ENCODE measurements around the gene PTTG2.
"Not testable (repeated sequence)": the region's sequence is repeated elsewhere in the genome, so short reads cannot be mapped to it uniquely, and the experiment has no call there.

Gene PTTG2

DNA sequence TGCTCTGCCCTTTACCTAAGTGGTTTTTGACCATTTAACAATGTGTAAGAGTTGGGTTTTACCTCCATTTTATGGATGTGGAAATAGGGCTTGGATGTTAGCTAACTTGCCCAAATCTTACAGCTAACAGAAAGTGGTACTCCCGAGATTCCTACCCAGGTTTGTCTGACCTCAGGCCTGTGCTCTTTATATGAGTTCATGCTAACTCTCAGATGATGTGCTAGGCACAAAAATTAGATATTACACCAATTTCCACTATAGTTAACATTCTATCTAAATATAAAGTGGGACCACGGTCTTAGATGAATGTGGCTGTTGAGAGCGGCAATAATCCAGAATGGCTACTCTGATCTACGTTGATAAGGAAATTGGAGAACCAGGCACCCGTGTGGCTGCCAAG lies at the start of gene PTTG2:
PTTG2 (plus strand) TSS at position 301 of the 400 bp plus-strand sequence; CDS start at position 338, 37 bp downstream.
- no peak for DNase-seq (ENCODE audit: low read depth in 2 of 3, low spot score in 1 of 3)

DNA sequence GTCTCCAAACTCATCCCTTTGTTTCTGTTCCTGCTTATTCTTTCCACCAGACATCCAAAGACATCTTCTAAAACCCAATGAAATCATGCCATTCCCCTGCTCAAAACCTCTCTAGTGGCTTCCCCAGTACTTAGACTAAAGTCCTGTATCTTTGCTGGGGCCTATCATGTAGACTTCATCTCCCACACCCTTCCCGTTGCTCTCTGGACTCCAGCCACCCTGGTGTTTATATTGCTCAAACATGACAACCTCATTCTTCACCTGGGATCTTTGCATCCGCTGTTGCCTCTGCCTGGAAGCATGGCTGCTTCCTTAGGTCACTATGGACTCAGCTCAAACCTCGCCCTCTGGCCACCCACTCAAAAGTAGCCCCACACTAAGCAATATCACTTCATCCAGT lies 45.7 kb upstream of the PTTG2 start:
- no peak for DNase-seq (ENCODE audit: low read depth in 2 of 3, low spot score in 1 of 3)

DNA sequence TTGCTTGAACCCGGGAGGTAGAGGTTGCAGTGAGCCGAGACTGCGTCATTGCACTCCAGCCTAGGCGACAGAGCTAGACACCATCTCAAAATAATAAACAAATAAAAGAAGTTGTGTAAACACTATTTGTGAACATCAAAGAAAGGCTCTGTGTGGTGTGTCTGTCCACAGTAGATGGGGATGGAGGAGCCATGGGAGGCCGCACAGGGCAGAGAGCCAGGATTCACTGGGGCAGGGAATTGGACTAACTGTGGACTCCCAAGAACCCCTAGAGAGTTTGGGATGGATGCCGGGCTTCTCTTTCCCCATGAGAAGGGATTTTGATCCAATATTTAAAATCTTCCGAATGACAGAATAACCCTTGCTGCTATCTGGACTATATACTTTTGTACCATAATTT lies 42.8 kb upstream of the PTTG2 start:
- no peak for DNase-seq (ENCODE audit: low read depth in 2 of 3, low spot score in 1 of 3)

DNA sequence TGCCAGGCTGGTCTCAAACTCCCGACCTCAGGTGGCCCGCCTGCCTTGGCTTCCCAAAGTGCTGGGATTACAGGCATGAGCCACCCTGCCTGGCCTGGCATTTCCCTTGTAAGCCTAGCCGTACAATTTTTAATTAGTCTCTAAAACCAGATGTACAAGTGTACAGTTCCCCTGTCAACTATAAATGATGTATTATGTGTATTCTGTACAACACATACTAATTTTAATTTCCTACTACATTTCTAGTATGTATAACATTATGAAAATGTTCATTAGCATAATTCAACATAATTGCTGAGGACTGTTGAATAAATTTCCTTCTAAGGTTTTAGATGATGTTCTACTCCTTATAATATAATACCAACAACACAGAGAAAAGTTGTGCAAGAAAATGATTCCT lies 41.5 kb upstream of the PTTG2 start:
- DNase-seq (ENCODE audit: low read depth in 2 of 3, low spot score in 1 of 3): no peak

DNA sequence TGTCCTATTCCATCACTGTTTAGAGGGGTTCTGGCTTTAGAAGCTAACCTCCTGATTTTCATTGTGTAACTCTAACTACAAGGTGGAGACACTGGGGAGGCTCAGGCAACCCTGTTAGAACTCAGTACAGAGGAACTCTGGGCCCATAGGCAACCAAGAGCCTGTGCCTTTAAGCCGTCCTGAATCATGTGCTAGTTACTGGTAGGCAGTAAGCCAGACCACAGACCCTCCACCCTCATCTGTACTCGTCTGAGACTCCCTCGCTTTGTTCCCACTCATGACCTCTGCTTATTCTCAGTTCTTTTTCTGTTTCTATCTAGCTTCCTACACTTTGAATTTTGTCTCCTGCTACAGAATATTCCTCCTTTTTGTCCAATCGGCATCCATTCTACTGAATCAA lies 37.9 kb upstream of the PTTG2 start:
- DNase-seq (ENCODE audit: low read depth in 2 of 3, low spot score in 1 of 3): no peak

DNA sequence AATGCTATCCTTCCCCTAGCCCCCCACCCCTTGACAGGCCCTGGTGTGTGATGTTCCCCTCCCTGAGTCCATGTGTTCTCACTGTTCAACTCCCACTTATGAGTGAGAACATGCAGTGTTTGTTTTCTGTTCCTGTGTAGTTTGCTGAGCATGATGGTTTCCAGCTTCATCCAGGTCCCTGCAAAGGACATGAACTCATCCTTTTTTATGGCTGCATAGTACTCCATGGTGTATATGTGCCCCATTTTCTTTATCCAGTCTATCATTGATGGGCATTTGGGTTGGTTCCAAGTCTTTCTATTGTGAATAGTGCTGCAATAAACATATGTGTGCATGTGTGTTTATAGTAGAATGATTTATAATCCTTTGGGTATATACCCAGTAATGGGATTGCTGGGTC lies 37.1 kb upstream of the PTTG2 start:
- DNase-seq (ENCODE audit: low read depth in 2 of 3, low spot score in 1 of 3): not testable (repeated sequence)

DNA sequence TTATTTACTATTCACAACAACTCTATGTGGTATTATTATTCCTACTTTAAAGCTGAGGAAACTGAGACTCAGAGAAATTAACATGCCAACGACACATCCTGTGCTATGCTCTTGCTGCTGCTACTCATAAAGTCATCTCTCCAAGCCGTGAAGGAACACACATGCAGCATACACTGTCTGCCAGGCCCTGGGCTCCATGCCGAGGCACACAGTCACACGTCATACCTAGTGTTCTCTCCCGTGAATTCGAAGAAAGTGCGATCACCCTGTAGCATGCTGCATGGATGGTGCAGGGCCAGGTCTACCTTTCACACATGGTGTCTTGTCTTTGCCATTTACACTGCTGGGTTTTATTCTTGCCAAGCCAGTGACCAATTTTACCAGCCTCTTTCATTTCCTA lies 35.3 kb upstream of the PTTG2 start:
- DNase-seq (ENCODE audit: low read depth in 2 of 3, low spot score in 1 of 3): no peak

DNA sequence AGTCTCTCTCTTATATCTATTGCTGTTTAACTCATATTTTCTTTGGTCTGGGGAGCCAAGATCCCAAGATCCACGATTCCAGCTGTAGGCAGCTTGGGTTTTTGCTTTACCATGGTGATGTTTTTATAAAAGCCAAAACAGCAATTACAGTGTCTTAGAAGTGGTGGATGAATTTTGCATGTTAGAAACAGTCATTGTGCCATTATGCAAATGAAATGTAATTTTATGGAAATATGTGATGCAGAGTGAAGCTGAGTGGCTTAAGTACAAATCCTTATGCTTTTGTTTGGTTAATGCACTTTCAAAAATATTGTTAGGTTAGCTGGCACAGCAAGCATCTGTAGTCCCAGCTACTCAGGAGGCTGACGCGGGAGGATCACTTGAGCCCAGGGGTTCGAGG lies 32.8 kb upstream of the PTTG2 start:
- DNase-seq (ENCODE audit: low read depth in 2 of 3, low spot score in 1 of 3): no peak

DNA sequence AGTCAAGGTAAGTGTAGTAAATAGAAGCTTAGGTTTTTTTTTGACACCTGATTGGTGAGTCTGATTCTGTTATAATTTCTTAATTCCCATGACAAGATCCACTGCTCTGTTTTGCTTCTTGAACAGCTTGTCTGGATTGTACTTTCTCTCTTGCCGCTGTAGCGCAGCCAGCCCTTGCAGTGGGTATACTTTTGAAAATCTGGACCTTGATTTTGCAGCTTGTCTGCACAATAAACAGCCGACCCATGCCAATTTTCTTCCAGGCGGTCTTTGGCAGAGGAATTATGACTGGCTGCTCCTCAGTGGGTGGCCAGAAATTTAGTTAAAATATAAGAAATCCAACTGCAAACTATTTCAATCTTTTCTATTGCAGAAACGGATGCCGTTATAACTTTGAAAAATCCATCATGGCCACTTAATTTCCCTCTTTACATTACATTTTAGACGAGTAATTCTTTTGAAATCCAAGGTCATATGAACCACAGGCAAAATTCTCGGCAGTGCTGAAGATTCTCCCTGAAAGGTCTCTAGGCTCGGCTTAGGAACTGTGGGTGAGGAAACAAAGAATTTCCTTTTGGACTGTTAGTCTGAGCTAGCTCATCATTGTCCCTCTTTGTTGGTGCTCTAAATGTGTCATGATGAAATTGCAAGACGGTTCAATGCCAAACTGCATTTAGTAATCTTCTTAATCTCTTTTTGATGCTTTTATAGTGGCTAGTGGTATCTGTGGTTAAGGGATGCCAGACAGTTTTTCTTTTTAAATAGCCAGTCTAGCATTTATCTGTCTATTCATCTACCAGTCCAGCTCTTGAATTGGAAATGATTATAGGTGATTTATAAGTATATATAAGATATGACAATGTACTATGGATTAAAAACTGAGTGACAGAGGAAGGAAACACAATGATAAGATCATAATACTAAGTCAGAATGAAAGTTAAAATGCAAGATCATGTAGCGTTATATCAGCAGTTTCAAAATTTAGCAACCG lies 31.5 kb upstream of the PTTG2 start:
- DNase-seq (ENCODE audit: low read depth in 2 of 3, low spot score in 1 of 3): no peak

DNA sequence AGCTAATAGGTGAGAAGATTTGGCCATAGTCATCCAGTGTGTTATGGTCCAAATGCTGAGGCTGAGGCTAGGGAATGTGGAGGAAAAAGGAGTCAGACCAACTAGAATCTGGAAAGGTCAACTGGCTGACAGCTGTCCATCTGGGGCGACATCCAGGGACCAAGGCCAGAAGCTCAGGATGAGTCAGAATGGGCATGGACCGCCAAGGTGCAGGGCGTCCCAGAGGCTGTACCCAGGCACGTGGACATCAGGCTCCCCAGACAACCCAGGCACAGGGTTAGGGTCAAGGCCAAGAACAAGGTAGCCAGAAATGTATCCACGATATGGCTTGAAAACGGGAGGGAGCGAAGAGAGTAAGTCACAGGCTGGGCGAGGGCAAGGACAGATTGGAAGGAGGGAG lies 26.1 kb upstream of the PTTG2 start:
- no peak for DNase-seq (ENCODE audit: low read depth in 2 of 3, low spot score in 1 of 3)

DNA sequence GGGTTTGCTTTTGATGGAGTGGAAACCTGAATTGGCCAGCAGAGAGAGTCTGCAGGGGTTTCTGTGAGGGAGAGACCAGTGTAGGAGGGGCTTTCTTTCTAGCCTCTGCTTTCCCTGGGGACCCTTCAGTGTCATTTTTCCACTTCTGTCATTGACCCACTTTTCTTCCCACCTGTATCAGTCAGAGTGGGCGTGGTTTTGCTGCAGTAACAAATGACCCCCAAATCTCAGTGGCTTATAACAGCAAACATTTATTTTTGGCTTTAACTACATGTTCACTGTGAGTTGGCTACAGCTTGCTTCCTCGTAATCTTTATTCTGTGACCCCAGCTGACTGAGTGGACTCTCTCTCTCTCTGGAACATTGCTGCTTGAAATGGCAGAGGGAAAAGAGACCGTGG lies 25.6 kb upstream of the PTTG2 start:
- no peak for DNase-seq (ENCODE audit: low read depth in 2 of 3, low spot score in 1 of 3)

DNA sequence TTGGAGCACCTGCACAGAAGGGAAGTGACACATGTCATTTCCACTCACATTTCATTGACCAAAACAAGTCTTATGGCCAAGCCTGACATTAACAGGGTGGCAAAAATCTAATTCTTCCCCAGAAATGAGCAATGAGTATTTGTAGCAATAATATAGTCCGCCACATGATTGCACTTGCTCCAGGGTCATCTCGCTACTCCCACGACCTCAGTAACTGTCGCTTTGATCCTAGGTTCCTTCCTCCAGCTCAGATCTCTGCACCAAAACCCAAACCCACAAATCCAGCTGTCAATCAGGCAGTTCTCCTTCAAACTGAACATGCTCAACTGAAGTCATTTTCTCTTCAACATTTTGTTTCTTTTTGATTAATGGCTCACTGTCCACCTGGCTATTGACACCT lies 25.2 kb upstream of the PTTG2 start:
- DNase-seq (ENCODE audit: low read depth in 2 of 3, low spot score in 1 of 3): no peak

DNA sequence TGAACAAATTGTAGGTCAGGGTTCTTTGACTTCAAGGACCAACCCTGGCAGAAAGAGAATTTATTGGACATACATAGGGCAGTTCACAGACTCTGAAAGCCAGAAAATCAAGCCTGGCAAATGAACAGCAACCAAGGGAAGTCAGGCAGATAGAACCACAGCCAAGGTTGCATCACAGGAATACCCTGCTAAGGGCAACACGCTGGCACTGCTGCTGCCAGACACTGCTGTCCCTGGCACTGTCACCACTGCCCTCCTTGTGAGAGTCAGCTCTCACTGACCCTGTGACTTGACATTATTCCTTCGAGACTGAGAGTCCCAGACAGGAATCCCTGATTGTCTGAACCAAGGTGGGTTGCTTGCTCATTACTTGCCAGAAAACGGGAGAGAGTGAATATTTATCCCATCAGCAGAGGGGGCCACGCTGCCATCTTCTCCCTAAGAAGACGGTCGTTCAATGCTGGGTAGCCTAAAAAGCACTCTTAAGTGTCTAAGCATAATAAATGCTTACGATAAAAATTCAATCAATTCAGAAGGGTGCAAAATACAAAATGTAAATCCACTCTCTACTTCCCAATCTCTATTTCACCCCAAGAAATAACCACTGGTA lies 23.2 kb upstream of the PTTG2 start:
- no peak for DNase-seq (ENCODE audit: low read depth in 2 of 3, low spot score in 1 of 3)

DNA sequence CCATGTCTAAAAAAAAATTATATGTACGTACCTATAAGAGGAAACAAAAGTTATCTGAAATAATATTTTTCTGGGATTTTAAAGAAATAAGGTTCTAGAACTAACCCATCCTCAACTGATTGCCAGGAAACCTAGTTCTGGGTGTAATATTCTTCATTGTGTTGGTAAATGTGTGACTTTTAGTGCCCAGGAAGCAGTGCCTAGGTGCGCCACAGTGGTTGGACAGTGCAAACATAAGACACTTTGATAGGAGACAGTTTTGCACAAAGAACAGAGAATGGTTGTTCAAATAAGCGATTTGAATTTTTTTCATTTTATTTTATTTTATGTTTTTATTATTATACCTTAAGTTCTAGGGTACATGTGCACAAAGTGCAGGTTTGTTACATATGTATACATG lies 22.0 kb upstream of the PTTG2 start:
- no peak for DNase-seq (ENCODE audit: low read depth in 2 of 3, low spot score in 1 of 3)

DNA sequence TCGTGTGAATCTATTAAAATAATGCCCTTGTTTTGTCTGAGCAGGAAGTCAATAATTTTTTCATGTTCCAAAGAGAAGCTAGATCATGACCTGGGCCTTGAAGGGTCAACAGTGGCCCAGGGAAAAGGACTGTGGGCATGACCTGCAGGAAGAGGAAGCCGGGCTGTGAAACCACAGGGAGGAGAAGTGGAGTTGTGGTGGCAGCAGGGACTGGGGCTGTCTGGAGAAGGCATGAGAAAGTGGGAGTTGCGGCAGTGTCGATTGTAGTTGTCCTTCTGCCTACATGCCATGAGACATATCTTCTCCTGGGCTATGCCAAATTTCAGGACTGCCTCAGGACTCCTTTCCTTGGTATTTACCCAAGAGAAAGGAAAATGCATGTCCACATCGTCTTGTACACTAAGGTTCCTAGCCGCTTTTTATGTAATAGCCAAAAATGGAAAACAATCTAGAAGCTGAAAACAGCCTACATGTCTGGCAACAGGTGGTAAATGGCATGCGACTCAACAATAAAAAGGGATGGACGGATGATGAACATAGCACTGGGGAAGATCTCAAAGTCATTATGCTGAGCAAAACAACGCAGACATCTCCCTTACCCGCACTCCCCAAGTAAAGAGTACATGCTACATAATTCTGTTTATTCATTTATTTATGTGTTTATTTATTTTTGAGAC lies 13.6 kb upstream of the PTTG2 start:
- no peak for DNase-seq (ENCODE audit: low read depth in 2 of 3, low spot score in 1 of 3)

DNA sequence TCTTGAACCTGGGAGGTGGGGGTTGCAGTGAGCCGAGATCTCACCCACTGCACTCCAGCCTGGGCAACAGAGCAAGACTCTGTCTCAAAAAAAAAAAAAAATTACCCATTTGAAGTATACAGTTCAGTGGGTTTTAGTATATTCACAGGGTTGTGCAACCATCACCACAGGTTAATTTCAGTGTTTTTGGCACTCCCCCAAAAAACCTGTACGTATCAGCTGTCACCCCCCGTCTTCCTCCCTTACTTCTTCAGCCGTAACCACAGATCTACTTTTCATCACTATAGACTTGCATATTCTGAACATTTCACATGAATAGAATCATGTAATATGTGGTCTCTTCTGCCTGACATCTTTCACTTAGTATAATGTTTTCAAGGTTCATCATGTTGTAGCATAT lies 11.7 kb upstream of the PTTG2 start:
- DNase-seq (ENCODE audit: low read depth in 2 of 3, low spot score in 1 of 3): no peak

DNA sequence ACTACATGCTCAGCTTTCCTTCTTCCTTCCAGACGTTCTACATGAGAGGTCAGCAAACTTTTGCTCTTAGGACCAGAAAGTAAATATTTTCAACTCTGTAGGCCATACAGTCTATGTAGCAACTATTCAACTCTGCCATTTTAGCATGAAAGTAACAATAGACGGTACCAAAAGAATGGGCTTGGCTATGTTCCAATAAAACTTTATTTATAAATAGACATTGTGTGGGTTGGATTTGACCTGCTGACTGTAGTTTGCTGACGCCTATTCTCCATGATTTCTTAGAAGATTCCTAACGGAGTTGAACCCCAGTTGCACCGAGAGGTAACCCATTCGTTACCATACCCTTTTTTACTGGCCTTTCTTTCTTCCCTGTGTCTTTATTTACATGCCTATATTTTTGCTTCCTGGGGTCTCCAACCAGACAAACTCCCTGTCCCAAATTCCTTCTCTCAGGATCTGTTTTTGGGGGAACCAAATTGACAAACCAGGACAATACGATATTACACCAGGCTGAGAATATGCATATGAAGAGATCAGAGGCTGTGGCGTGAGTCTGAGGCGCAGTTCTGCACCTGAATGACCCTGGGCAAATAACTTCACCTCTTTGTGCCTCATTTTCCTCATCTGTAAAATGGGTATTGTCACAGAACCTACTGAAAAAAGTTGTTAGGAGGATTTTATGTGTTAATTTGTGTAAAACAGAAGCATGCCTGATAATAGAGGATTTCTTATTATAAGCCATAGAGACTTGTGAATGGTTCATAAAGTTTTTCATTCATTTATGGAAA lies 10.4 kb upstream of the PTTG2 start:
- no peak for DNase-seq (ENCODE audit: low read depth in 2 of 3, low spot score in 1 of 3)

DNA sequence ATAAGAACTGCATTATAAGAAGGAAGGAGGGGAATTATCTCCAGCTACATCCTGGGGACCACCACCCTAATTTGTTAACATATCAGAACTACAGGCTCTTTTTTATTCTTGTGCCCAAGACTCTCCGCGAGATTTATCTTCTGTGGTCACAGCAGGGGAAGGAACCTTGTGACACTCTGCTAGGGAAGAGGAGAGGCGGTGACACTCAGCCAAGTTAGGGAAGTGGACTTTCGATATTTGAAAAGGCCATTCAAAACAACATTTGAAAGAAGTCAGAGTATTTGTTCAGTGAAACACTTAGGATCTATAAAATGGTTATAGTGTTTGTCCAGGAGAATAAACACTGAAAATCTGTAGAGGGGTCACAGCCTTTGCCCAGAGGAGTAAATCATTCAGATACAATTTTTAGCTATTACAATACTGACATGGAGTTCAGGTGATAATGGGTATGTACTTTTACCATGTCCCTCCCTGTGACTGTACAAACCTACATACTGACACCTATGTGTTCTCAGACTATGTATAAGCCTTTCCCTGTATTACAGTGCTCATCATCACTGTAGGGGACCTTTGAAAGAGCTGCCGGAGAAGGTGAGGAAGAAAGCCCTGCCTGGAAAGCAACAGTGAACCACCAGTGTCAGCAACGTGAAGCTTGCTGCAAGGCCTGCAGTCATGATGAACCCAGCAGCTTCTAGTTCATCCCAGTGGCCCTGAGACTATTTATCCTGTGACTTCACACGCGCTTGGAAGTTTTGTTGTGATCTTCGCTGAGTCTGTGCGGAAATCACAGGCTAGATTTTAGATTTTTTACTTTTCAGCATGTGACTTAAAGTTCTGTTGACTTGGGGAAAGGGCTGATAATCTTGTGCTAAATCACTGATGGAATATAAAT lies 8.5 kb upstream of the PTTG2 start:
- no peak for DNase-seq (ENCODE audit: low read depth in 2 of 3, low spot score in 1 of 3)

DNA sequence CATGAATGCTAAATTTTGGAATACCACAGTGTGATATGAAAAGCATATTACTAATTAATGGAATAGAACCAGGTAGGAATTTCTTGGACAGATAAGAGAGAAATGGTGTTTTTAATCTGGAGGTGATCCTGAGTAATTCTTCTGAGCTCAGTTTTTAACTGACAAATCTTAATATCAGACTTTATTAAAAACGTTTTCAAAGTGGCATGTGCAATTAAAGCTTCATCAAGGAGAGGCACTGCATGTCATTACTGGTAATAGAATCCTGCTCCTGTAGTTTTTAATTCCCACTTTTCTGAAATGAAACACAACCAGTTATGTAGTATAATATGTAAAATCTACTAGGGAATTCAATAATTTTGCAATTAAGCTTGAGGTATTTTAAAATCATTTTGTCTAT lies 7.0 kb upstream of the PTTG2 start:
- no peak for DNase-seq (ENCODE audit: low read depth in 2 of 3, low spot score in 1 of 3)

DNA sequence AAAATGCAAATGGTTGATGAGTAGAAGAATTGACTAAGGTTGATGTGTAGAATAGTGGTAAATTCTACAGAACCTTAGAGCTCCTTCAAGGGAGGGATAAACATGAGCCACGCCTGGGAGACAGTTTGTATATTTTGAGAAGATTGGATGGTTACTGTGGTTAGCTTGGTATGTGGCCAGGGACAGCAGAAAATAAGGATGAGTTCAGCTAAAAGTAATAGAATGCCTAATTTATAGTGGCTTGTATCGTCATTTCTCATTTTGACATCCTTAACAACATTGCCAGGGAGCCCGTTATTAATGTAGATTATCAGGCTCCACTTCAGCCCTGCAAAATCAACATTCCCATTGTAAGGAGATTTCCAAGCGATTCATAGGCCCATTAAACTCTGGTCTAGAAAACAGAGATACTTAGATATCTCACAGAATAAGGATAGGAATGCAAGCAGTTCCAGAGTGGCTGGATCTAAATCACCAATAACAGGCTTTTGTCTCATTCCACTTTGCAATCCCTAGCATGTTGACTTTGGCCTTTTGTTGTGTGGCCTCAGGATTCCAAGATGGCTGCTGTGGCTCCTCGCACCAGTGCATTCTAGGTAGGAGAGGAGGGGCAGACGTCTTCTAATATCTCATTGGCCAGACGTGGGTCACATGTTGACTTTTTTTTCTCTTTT lies 6.4 kb upstream of the PTTG2 start:
- DNase-seq (ENCODE audit: low read depth in 2 of 3, low spot score in 1 of 3): no peak

All from stimulated activated CD4-positive, alpha-beta T cell treated with anti-CD3 and anti-CD28 coated beads, Interleukin-12 subunit alpha, Interleukin-12 subunit beta, amount 100 ng/mL, for 48 hours (primary cell).